Kidney glomerular epithelial cell (primary cell): ENCODE data around the gene TRUB2.

Experiments used
- DNase-seq: peaks from one replicate; lab custom pipeline; 2025; lab: John Stamatoyannopoulos, UW

TRUB2 gene

DNA sequence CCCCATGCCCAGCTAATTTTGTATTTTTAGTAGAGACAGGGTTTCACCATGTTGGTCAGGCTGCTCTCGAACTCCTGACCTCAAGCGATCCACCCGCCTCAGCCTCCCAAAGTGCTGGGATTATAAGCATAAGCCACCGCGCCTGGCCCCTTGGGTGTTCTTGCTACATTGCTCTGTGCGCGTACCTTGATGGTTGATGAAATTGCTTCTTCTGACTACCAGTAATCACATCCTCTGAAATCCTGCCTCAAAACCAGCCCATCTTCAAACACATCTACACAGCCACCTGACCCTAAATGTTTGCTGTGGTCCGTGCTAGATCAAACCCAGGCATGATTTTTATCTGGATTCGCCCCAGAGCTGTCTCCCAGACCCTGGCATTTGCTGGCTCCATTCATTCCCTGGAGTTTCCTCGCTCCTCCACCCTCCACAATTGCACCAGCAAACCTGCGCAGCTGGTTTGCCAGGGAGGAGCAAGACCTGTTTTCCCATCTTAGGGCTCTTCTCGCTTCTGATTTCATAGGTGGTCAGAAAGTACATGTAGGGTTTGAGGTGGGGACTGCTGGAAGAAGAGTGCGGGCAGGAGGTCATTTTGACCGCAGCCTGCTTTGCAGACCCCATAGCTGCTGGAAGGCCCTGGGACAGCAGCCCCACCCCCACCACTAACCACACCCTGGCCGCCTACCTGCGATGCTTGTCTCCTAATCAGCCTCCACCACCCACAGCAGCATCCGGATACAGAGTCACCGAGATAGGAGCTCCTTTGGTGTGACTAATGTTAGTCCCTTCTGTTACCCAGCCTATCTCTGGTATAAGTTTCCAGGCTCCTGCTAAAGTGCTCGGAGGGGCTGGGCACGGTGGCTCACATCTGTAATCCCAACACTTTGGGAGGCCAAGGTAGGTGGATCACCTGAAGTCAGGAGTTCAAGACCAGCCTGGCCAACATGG, 23.4 kb downstream of the TRUB2 start:
- DNase-seq = no peak

DNA sequence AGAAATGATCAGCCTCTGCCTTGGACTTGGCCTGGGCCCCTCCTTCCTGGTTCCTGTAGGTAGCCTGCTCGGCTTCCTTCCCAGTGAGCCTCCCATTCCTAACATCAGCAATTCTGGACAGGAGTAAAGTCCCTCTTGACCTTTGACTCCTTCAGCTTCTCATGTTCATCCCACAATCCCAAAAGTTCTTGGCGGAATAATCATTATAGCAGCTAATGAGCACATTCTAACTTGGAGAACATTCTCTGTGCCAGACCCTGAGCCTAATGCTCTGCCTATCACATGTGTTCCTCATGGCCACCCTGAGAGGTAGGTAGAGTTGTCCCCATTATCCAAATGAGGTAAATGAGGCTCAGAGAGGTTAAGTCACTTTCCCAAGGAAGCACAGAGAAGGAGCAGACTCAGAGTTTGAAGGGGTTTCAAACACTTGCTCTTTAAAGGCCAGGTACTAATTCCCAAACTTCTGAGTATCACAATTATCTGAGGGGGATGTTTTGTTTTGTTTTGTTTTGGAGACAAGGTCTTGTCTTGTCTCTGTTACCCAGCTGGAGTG, 24.9 kb downstream of the TRUB2 start:
- DNase-seq = no peak

DNA sequence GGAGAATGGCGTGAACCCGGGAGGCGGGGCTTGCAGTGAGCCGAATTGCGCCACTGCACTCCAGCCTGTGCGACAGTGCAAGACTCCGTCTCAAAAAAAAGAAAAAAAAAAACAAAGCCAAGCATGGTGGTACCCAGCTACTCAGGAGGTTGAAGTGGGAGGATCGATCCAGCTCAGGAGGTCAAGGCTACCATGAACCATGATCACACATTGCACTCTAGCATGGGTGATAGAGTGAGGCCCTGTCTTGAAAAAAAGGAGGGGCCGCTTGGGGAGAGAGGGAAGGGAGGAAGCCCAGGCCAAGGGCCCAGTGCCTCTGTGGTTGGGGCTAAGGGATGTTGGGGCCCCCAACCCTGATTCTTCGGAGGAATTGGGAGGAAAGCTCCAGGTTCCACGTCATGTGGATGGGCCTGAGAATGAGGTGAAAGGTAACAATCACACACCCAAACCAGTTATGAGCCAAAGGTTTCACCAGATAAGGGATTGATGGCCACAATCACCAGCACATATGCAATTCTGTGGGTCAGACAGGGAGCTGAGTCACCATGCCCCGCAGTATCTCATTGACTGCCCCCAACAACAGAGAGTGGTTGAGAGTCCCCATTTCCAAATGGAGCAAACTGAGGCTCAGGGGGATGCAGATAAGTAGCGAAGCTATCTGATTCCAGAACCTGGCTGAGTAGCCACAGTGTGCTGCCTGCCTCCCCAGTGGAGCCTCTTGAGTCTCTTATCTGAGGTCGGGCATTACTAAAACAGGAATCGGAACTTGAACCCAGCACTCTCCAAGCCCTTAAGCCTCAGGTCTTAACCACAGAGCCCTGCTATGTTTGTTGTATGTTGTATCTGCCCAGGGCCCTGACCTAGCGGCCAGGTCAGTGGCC, 25.7 kb downstream of the TRUB2 start:
- no peak for DNase-seq

DNA sequence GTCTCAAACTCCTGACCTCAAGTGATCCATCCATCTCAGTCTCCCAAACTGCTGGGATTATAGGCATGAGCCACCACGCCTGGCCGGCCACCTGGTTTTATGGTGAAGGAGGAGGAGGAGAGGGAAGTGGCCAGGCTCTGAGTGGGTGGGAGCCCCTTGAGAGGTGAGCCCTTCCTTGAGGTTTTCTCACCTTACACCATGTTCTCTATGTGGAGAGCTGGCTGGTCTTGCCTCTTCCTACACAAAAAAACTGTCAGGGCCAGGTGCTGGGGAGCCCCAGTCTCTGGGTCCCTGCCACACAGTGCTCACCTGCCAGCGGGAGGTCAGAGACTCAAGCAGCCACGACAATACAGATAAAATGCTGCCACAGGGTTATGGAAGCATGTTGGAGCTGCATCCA, 28.1 kb downstream of the TRUB2 start:
- no peak for DNase-seq

DNA sequence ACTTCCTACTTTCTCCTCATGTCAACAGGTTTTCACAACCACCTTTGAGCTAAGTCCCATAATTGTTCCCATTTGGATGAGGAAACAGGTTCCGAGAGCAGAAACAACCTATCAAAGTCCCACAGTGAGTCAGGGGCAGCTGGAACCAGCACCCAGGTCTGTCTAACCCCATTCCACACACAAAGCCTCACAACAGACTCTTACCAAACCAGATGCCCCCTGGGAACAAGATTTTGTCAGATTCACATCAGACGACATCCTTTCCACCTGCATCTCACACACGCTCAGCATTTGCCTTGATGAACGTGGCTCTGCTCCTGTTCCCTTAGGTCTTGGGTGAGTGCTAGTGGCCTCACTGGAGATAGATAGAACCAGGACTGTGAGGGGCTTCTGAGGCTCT, 29.2 kb downstream of the TRUB2 start:
- DNase-seq = no peak

DNA sequence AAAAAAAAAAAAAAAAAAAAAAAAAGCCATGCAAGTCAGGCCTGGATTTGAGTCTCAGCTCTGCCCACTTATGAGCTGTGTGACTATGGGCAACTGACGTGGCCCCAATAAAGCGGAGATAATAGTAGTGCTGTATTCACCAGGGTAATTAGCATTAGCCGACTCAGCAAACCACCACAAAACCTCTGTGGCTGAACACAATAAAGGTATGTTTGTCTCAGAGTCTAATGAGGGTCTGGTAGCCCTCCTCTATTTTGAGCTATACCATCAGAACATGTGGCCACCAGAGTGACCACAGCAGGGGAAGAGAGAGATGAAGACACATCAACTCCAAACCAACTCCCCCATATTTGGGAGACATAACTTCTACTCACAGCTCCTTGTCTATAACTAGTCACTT, 30.2 kb downstream of the TRUB2 start:
- no peak for DNase-seq

DNA sequence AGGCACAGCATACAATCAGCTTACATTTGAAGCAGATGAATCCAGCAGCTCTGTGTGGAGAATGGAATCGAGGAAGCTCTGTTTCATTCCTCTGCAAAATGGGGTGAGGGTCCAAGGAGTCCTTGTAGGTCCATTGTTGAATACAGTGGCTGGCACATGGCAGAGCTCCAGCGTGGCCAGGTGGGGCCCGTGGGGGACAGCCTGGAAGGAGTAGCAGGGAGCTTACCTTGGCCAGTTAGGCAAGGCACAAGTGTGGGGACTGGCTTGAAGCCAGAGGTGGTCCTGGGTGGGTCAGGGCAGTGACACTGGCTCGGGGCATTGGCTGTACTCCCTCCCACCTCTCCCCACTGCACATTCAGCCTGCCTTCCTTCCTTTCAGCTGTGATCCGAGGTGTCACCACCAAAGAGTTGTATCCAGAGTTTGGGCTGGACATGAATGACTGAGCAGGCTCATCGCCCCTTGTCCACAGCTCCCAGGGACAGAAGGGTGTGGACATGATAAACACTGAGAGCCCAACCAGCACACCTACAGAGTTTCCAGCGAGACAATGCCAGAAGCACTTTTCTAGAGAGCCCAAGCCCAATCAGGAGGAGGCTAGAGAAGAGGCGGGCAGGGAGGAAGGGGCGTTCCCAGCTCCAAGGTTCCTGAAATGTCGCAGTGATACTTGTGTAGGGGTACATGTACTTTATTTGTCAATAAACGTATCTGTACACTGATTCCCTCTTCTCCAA, 33.8 kb downstream of the TRUB2 start:
- no peak for DNase-seq

DNA sequence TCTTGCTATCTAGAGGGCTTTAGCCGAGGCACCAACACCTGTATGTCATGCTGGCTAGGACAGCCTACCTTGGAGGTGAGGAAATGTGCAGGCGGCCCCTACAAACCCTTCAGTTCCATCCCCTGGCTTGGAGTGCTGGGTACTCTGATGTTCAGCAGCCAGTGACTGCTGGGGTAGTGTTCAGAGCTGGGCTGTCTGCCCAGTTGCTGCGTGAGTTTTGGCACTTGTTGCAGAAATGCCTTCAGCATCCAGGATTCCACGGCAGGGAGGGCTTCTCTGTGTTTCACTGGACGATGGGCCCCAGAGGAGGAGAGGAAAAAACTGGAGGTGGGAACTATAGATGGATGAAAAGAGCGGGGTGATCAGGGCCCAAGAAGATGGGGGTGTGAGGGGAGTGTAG, 35.8 kb downstream of the TRUB2 start:
- DNase-seq = no peak

DNA sequence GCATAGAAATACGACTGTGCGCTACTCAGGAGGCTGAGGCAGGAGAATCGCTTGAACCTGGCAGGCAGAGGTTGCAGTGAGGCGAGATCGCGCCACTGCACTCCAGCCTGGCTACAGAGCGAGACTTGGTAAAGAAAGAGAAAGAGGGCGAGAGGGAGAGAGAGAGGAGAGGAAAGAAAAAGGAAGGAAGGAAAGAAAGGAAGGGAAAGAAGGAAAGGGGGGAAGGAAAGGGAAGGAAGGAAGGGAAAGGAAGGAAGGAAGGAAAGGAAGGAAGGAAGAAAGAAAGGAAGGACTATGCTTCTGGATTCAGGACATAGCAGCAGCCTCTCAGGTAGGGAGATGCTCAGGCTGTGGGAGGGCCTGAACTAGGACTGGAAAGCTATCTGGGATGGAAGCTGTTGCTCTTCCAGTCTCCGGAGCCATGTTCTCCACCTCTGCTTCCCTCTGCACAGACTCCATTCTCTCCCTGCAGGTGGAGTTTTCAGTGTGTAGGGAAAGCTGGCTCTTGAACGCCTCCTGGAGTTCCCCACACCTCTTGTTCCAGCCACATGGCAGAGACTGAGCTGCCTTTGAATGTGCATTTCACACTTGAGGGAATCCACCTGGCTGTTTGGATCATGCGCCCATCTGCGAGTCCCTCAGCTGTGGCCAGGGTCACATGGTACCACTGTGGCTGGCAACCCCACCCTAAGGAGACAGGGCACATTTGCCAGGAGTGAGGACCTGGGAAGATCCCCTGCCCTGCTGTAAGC, 37.0 kb downstream of the TRUB2 start:
- DNase-seq = no peak

DNA sequence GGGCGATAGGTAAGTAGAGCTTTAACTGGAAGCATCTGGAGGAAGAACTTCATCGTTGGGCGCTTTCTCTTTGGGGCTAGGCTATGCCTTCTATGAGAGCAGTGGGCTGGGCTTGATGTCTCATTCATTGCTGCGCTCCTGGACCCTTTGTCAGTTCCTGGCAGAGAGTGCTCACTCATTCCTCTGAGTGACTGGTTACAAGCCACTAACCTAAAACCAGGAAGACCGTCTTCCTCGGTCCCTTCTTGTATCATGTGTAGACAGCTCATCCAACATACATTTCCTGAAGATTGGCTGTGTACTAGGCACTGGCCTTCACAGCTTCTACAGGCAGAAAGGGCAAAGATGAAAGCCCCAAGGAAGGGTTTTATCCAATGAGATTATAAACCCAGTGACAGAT, 39.7 kb downstream of the TRUB2 start:
- no peak for DNase-seq

DNA sequence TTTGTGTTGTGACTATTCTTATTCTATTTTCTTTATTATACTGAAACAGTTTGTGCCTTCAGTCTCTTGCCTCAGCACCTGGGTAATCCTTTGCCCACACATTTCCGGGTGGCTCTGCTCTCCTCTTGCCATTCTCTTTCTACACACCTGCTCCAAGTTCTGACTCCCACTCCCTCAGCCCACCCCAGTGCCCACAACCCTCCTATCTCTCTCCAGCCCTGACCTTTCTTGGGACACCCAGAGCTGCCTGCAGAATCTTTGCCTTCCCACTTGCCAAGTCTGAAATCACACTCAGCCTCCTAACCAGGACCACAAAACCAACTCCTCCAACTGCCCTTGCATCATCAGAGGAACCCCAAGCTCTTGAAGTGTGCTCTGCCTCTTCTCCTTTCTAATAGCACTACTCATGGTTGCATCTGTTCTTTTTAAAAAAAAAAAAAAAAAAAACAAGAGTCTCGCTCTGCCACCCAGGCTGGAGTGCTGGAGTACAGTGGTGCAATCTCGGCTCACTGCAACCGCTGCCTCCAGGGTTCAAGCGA, 42.1 kb downstream of the TRUB2 start:
- no peak for DNase-seq

DNA sequence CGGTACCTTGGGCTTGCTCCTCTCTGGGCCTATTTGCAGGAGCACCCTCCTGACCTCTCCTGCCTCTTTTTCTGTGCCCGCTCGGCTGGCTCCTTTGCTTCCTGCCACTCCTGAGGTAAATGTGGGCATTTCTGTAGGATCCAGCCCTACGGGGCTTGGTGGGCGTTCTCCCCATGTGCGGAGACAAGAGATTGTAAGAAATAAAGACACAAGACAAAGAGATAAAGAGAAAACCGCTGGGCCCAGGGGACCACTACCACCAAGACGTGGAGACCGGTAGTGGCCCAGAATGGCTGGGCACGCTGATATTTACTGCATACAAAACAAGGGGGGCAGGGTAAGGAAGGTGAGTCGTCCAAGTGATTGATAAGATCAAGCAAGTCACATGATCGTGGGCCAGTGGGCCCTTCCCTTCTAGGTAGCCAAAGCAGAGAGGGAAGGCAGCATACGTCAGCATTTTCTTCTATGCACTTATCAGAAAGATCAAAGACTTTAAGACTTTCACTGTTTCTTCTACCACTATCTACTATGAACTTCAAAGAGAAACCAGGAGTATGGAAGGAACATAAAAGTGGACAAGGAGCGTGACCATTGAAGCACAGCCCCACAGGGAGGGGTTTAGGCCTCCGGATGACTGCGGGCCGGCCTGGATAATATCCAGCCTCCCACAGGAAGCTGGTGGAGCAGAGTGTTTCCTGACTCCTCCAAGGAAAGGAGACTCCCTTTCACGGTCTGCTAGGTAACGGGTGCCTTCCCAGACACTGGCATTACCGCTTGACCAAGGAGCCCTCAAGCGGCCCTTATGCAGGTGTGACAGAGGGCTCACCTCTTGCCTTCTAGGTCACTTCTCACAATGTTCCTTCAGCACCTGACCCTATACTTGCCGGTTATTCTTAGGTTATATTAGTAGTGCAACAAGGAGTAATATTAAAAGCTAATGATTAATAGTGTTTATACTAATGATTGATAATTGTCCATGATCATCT, 42.9 kb downstream of the TRUB2 start:
- peak; percentile 37 for DNase-seq

DNA sequence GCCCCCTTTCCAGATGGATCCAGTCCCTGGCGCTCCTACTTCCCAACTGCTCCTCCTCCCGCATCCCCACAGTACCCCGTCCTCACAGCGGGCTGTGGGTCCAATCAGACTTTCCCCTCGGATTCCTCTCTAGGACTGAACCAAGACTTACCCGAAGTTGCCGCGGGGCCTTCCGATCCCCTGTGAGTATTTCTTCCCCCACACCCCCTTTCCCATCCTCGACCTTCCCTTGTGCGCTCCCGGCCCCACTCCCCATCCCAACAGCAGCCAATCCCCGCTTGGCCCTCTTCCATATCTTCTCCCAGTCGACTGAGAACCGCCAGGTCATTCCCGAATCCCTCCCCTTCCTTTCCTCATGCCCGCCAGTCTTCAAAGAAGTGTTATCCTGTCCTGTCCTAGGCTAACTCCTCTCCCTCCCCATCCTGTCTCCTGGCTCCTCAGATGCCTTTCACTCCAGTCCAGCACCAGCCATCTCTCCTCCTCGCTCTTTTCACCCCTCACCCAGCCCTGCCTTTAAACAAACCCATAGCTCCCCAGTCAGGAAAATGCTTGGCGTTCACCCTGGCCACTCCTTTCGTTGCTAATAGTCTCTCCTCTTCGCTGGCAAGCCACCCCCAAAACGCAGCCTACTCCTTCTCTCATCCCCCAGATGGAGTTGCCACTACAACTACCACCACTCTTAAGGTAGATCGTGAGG, 45.5 kb downstream of the TRUB2 start:
- peak; percentile 1 for DNase-seq

DNA sequence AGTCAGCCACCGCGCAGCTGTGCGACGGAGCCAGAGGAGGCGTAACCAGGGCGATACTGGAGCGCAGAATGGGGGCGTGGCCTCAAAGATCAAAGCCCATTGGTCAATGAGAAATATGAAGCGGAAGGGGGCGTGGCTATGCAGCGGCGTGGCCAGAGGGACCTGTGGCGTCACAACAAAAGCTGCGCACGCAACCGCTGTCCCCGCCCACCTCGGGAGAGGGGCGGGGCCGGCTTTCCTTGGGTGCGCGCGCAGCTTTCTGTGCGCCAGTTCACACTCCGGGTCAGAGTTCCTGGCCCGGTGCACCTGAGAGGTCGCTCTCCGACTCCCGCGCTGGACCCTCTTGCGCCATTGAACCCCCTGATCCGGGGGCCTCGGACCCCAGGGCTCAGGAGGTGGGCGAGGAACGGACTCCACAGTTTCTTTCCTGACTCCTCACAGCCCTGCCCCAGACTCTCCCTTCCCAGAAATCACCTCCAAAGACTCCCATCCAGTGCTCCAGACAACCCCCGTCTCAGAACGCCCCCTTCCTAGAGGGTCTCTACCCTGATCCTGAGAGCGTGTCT, 46.2 kb downstream of the TRUB2 start, which contains the start of gene SWI5:
SWI5 (plus strand) TSS at position 269 of the 566 bp plus-strand sequence.
- DNase-seq = peak; percentile 100

DNA sequence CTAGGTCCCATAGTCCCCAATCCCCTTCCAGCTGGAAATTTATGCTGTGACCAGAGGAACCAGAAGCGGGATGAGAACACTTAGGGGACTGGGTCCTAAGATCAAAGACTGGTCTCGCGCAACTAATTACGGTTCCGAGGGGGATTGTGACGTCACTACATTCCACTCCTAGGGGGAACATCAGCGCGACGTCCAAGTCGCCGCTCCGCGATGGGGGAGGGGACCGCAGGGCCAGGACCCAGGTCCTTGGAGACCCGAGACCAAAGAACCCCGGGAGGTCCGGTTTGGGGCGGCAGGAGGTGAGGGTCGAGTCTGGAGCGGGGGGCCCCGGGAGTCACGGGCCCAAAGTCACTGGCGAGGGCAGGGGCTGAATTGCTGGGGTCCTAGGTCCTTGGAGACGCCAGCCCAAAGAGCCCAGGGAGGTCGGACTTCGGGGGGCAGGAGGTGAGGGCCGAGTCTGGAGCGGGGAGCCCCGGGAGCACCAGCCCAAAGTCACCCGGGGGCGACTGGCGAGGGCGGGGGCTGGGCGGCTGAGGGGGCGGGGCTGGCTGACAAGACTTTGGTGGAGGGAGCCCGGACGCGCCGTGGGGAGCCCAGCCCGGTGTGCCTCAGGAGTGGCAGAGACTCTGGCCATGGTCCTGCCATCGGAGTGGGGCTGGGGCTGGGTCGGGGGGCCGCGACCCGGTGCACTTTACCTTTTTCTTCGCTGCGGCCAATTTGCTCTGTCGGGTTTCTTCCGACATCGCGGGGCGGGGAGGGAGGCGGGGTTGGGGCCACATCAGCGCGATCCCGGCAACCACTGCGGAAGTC, 46.8 kb downstream of the TRUB2 start, which contains the start of gene GOLGA2:
GOLGA2 (minus strand) TSS at position 810 of the 810 bp plus-strand sequence; CDS start at position 779, 31 bp downstream.
- DNase-seq = peak; percentile 2

DNA sequence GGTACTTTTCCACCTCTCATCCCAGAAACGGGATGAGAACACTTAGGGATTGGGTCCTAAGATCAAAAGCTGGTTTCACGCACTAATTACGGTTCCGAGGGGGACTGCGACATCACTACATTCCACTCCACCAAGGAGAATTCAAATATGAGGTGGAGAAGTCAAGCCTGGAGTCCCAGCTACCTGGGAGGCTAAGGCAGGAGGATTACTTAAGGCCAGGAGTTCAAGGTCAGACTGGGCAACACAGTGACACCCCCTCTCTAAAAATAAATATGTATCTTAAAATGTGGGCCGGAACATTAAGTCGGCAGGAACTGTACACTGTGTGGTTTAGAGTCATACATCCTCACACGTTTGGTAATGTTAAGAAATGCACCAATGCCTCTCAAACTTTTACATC, 48.0 kb downstream of the TRUB2 start:
- DNase-seq = no peak

DNA sequence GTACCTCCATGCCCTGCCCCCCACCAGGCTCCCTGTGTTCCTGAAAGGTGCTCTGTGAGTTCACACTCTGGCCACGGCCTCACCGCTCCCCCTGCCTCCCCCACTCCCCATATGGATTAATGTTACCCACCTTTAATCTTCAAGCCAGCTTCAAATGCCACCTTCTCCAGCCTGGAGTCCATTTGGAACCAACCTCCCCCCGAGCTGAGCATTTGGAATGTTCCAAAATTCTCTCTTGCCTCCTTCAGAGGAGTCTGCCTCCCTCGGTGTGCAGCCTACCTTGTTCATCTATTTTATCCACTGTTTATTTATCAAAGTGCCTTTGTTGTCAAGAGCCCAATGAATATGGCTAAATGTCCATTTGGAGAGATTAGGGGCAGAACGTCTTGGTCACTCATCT, 50.7 kb downstream of the TRUB2 start:
- DNase-seq = no peak

DNA sequence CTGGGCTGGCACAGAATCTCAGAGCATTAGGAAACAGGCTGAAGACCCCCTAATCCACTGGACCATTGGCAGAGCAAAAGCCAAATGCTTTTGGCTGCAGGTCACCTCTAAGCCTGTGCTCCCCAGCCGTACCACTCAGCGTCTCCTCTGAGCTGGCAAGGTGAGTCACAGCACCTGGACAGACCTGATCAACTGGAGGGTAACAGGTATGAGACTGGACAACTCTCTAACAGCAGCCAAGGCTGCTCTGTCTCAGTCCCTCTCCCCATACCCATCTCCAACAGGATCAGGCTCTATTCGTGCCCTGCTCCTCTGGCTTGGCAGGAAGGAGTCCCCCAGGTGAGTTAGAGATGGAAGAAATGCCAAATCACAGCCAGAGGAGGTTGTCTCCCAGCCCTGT, 51.1 kb downstream of the TRUB2 start:
- no peak for DNase-seq
